HepG2 (cell line): ENCODE data around the gene SPAG9. TPM values are rescaled to one million over a fixed set of nuclear protein-coding genes. Genes with fewer than 3 reads are reported as not detected.

Experiments
- ELF4 ChIP-seq: sonication (generic); formaldehyde crosslinking; IDR thresholded peaks from 2 replicates; pipeline ENCODE4 v1.5.0; 2020; ENCODE audit warnings: missing genetic modification reagents, mild to moderate bottlenecking, moderate library complexity, borderline replicate concordance
- FOXJ3 ChIP-seq: sonication (generic); formaldehyde crosslinking; IDR thresholded peaks from 2 replicates; pipeline ENCODE4 v1.4.0; 2020; ENCODE audit warnings: missing genetic modification reagents, mild to moderate bottlenecking, borderline replicate concordance
- GMEB2 ChIP-seq: IDR thresholded peaks from 2 replicates; pipeline ENCODE4 v1.6.1; 2016; ENCODE audit warnings: missing biosample characterization, missing genetic modification reagents, low read depth
- HMG20A ChIP-seq: IDR thresholded peaks from 2 replicates; pipeline ENCODE4 v1.6.1; 2016; ENCODE audit warnings: borderline replicate concordance
- RFX3 ChIP-seq: IDR thresholded peaks from 2 replicates; pipeline ENCODE4 v1.6.1; 2016; ENCODE audit warnings: missing biosample characterization, missing genetic modification reagents
- TSC22D2 ChIP-seq: sonication (generic); formaldehyde crosslinking; IDR thresholded peaks from 2 replicates; pipeline ENCODE4 v1.5.1; 2020; ENCODE audit warnings: missing genetic modification reagents, mild to moderate bottlenecking, borderline replicate concordance
- ZFP91 ChIP-seq: sonication (generic); formaldehyde crosslinking; IDR thresholded peaks from 2 replicates; pipeline ENCODE4 v1.9.0; 2022; ENCODE audit warnings: missing genetic modification reagents, mild to moderate bottlenecking, borderline replicate concordance
- ZNF414 ChIP-seq: sonication (generic); formaldehyde crosslinking; IDR thresholded peaks from 2 replicates; pipeline ENCODE4 v1.5.0; 2020; ENCODE audit warnings: missing genetic modification reagents
- ZNF512B ChIP-seq: sonication (generic); formaldehyde crosslinking; IDR thresholded peaks from 2 replicates; pipeline ENCODE4 v1.5.1; 2020; ENCODE audit warnings: missing genetic modification reagents, mild to moderate bottlenecking, borderline replicate concordance
- ZNF558 ChIP-seq: sonication (generic); formaldehyde crosslinking; IDR thresholded peaks from 2 replicates; pipeline ENCODE4 v1.9.0; 2022; ENCODE audit warnings: mild to moderate bottlenecking, missing genetic modification reagents, borderline replicate concordance
- ZNF644 ChIP-seq: IDR thresholded peaks from 2 replicates; pipeline ENCODE4 v1.6.1; 2016; ENCODE audit warnings: low read depth
- ZNF724P ChIP-seq: sonication (generic); formaldehyde crosslinking; IDR thresholded peaks from 2 replicates; pipeline ENCODE4 v1.8.0; 2022; ENCODE audit warnings: missing genetic modification reagents, borderline replicate concordance
- polyA plus RNA-seq, 8 experiments: library from polyadenylated mRNA; depleted of rRNA in 3 of 8; stranded (reverse) in 7 of 8; unstranded in 1 of 8; fragments of >200 nt; fragmentation: Illumina TruSeq in 4 of 8; extraction: Trizol in 4 of 8; gene quantifications; 2 replicates each; pipeline versions ENCODE4 v1.2.1 to v1.2.3, GENCODE V29; 2011 to 2016; ENCODE audit warnings: low read depth in 4 of 8, missing spikeins in 1 of 8, mixed read lengths in 1 of 8; ENCODE audit not compliant: insufficient read depth in 1 of 8
- total RNA-seq, 5 experiments: library from RNA; depleted of rRNA; stranded (reverse); fragments of >200 nt; fragmentation: Illumina TruSeq; extraction: Trizol; gene quantifications; 2 replicates each; pipeline ENCODE4 v1.2.3, GENCODE V29; 2016; ENCODE audit warnings: low read depth in 1 of 5

SPAG9 gene
- total and polyA plus RNA-seq, 2 of the 13 experiments (the other 11 are each of a cell fraction or from before 2014, with no cell fraction given): 43.2 to 78.6 TPM

- no peak for TF ChIP-seq RFX3 (CRISPR knock-in tag)
- TF ChIP-seq ELF4 (CRISPR knock-in tag): no peak
- peak; percentile 97 for TF ChIP-seq ZFP91 (CRISPR knock-in tag)
- TF ChIP-seq ZNF558 (CRISPR knock-in tag): no peak; the same call in 1 of the 2 replicates
- TF ChIP-seq ZNF414 (CRISPR knock-in tag): no peak; the same call in 1 of the 2 replicates
- TF ChIP-seq ZNF644 (CRISPR knock-in tag): no peak
- peak; percentile 83; the same call in 1 of the 2 replicates for TF ChIP-seq ZNF512B (CRISPR knock-in tag)
- peak; percentile 84; the same call in 1 of the 2 replicates for TF ChIP-seq ZNF724P
- 0 out of 2 replicates have a peak, but pooled peaks have one; percentile 27 for TF ChIP-seq FOXJ3 (CRISPR knock-in tag)
- peak; percentile 25; the same call in 1 of the 2 replicates for TF ChIP-seq HMG20A (CRISPR knock-in tag)
- no peak for TF ChIP-seq GMEB2 (CRISPR knock-in tag)
- TF ChIP-seq TSC22D2: peak; percentile 35; the same call in 1 of the 2 replicates
Measured at GRCh38 chr17:50949989-50950877, 170.4 kb downstream of the SPAG9 start (continued).
